BJ (cell line): ENCODE measurements around the gene YWHAQ. TPM values are rescaled to one million over a fixed set of nuclear protein-coding genes. Genes with fewer than 3 reads are reported as not detected.

Experiments used
- CTCF ChIA-PET: fragments of 350-600 bp; formaldehyde crosslinking; extraction: SDS; loops from one replicate; lab custom pipeline; 2021; ENCODE audit warnings: antibody characterized with exemption, inconsistent platforms; lab: Yijun Ruan, JAX
- POLR2A ChIA-PET: fragments of 300-600 bp; sonication (Branson Sonifier 250); formaldehyde crosslinking; extraction: SDS; loops from one replicate; lab custom pipeline; 2021; ENCODE audit warnings: antibody characterized with exemption; lab: Charles Lee
- DNase-seq: peaks from one replicate; pipeline ENCODE4 v3.0.0-alpha.2; 2011; ENCODE audit warnings: low read depth
- H3K27me3 ChIP-seq: 2 replicates; pipeline ENCODE4 v1.6.0; 2011; ENCODE audit warnings: low read length; ENCODE audit not compliant: control insufficient read depth, insufficient read depth
- H3K36me3 ChIP-seq: 2 replicates; pipeline ENCODE4 v1.5.1; 2011; ENCODE audit warnings: low read length; ENCODE audit not compliant: control insufficient read depth, insufficient read depth
- H3K4me3 ChIP-seq: 2 replicates; pipeline ENCODE4 v1.5.1; 2011; ENCODE audit warnings: low read depth, mild to moderate bottlenecking, control low read depth, low read length
- CTCF ChIP-seq: IDR thresholded peaks from 2 replicates; pipeline ENCODE4 v1.5.1; 2011; ENCODE audit warnings: low read depth, mild to moderate bottlenecking, control low read depth, inconsistent platforms, low read length, moderate library complexity; ENCODE audit not compliant: insufficient read depth
- polyA plus RNA-seq: library from polyadenylated mRNA; depleted of rRNA; stranded (reverse); fragments of >200 nt; gene quantifications from 2 replicates; pipeline ENCODE4 v1.2.3, GENCODE V29; 2011

Gene YWHAQ
- polyA plus RNA-seq, 1 experiment, result 235 TPM

- Histone ChIP-seq H3K36me3 (no peaks in the 10 kb centered on the region), H3K4me3 (no peak overlapping the region), H3K27me3 (no peaks in the 10 kb centered on the region)
- POLR2A ChIA-PET, result no interaction called here
- DNase-seq, result no peak
- TF ChIP-seq CTCF, result no peak
- CTCF ChIA-PET, result no interaction called here
Measured at GRCh38 chr2:9667826-9668225, 37.0 kb upstream of the YWHAQ start.

GRCh38 chr2:9666306-9666705 lies 35.5 kb upstream of the YWHAQ start:
- no peak for TF ChIP-seq CTCF
- no peak for DNase-seq
- Histone ChIP-seq H3K27me3 (no peaks in the 10 kb centered on the region), H3K36me3 (no peaks in the 10 kb centered on the region), H3K4me3 (no peak overlapping the region)
- CTCF ChIA-PET, result interaction anchor here (0.8 to 1.7 kb wide), 4 partner anchors 10 to 104 kb away, joined by 3 to 9 read pairs (median 3); no protein-coding TSS in a partner anchor
- POLR2A ChIA-PET, result interaction anchor here (1.1 kb wide), 1 partner anchor 11 kb away, joined by 4 read pairs; no protein-coding TSS in a partner anchor

- POLR2A ChIA-PET, result interaction anchor here (1.1 kb wide), 1 partner anchor 10 kb away, joined by 4 read pairs; no protein-coding TSS in a partner anchor
- CTCF ChIA-PET, result interaction anchor here (0.8 to 1.7 kb wide), 4 partner anchors 10 to 104 kb away, joined by 3 to 9 read pairs (median 3); no protein-coding TSS in a partner anchor
- TF ChIP-seq CTCF, result 0 out of 2 replicates have a peak, but pooled peaks have one; percentile 1
- DNase-seq, result peak; percentile 61
- H3K36me3 ChIP-seq, result no peaks in the 10 kb centered on the region
- no peak overlapping the region for H3K4me3 ChIP-seq
- H3K27me3 ChIP-seq, result no peaks in the 10 kb centered on the region
Measured at GRCh38 chr2:9665898-9666297, 35.1 kb upstream of the YWHAQ start.

- DNase-seq, result no peak
- CTCF ChIA-PET, result no interaction called here
- POLR2A ChIA-PET, result no interaction called here
Measured at GRCh38 chr2:9664365-9664764, 33.6 kb upstream of the YWHAQ start.

More at GRCh38 chr2:9664365-9664764, 33.6 kb upstream of the YWHAQ start:
- Histone ChIP-seq H3K4me3 (no peak overlapping the region), H3K36me3 (no peaks in the 10 kb centered on the region), H3K27me3 (no peaks in the 10 kb centered on the region)
- TF ChIP-seq CTCF, result no peak
